Putamen (tissue), 1 donor: Measurements from ENCODE around the gene NR3C2.

Experiments
- DNase-seq: peaks from one replicate; pipeline ENCODE4 v3.0.0-alpha.2; 2016; ENCODE audit warnings: low spot score

NR3C2 gene

GRCh38 chr4:148052448-148052847 lies 389.8 kb downstream of the NR3C2 start:
- no peak for DNase-seq

- DNase-seq: no peak
Measured at GRCh38 chr4:148051403-148051802, 390.8 kb downstream of the NR3C2 start.

GRCh38 chr4:148048598-148048997 lies 393.6 kb downstream of the NR3C2 start:
- no peak for DNase-seq

- no peak for DNase-seq
Measured at GRCh38 chr4:148044912-148045352, 397.3 kb downstream of the NR3C2 start.

GRCh38 chr4:148044089-148044911 lies 397.9 kb downstream of the NR3C2 start:
- no peak for DNase-seq

GRCh38 chr4:148041606-148042329 lies 400.4 kb downstream of the NR3C2 start:
- DNase-seq: no peak

GRCh38 chr4:148034813-148035212 lies 407.4 kb downstream of the NR3C2 start:
- DNase-seq: no peak

GRCh38 chr4:148030193-148030873 lies 411.9 kb downstream of the NR3C2 start:
- no peak for DNase-seq

- peak; percentile 74 for DNase-seq
Measured at GRCh38 chr4:148029781-148030180, 412.4 kb downstream of the NR3C2 start.
